ENCODE measurements around the gene ZNF440. TPM values are rescaled to one million over a fixed set of nuclear protein-coding genes. Genes with fewer than 3 reads are reported as not detected.

The ZNF440 gene
- polyA plus RNA-seq, 2 of the 4 experiments (the other 2 are of a cell fraction) = 0.03 TPM; not detected in 1

DNA sequence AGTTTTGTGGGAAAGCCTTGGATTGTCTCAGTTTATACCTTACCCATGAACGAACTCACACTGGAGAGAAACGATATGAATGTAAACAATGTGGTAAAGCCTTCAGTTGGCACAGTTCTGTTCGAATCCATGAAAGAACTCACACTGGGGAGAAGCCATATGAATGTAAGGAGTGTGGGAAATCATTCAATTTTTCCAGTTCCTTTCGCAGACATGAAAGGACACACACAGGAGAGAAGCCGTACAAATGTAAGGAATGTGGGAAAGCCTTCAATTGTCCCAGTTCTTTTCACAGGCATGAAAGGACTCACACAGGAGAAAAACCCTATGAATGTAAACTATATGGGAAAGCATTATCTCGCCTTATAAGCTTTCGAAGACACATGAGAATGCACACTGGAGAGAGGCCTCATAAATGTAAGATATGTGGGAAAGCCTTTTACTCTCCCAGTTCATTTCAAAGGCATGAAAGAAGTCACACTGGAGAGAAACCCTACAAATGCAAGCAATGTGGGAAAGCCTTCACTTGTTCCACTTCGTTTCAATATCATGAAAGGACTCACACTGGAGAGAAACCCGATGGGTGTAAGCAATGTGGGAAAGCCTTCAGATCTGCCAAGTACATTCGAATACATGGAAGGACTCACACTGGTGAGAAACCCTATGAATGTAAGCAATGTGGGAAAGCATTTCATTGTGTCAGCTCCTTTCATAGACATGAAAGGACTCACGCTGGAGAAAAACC, 7.5 kb upstream of the ZNF440 start:
- no peak overlapping the region for H3K4me2 ChIP-seq
- no peak for TF ChIP-seq ZFP36 (IDR thresholded peaks at IDR 0.05; ENCODE audit: borderline replicate concordance, partially characterized antibody)
- TF ChIP-seq HDAC2 (IDR thresholded peaks at IDR 0.05) = no peak
- TF ChIP-seq, protein P1, sequence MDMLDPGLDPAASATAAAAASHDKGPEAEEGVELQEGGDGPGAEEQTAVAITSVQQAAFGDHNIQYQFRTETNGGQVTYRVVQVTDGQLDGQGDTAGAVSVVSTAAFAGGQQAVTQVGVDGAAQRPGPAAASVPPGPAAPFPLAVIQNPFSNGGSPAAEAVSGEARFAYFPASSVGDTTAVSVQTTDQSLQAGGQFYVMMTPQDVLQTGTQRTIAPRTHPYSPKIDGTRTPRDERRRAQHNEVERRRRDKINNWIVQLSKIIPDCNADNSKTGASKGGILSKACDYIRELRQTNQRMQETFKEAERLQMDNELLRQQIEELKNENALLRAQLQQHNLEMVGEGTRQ (IDR thresholded peaks at IDR 0.05) = no peak
- 11% methylated on average over 11 of the region's 11 CpGs for WGBS (ENCODE audit: missing lambda C conversion rate)
- DNase-seq (ENCODE audit: low read depth in 1 of 2, low spot score in 1 of 2) = no peak
- FAIRE-seq = no peak
- peaks cover 16% of the 10 kb centered on the region; the same call in 1 of the 3 replicates for H3K9me3 ChIP-seq
- ChIA-PET POLR2A (no interaction called here), CTCF (interaction anchor here (0.6 kb wide), 1 partner anchor 865 kb away, joined by 3 read pairs; no protein-coding TSS in a partner anchor)
- no peak overlapping the region for H3K4me3 ChIP-seq
- H3K27ac ChIP-seq = no peak overlapping the region
- no peak for ATAC-seq
- no peaks in the 10 kb centered on the region for H3K4me1 ChIP-seq

DNA sequence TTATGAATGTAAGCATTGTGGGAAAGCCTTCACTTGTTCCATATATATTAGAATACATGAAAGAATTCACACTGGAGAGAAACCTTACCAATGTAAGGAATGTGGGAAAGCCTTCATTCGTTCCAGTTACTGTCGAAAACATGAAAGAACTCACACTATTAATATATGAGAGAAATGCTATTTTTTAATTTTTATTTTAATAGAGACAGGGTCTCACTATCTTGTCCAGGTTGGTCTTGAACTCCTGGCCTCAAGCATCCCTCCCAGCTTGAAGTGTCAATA, 7.0 kb upstream of the ZNF440 start:
- TF ChIP-seq NFE2L2 (conservative IDR thresholded peaks at IDR 0.05; ENCODE audit: low read length) = no peak
- no peak for TF ChIP-seq HOXB5 (CRISPR knock-in tag; IDR thresholded peaks at IDR 0.05)
- TF ChIP-seq, protein P1 (IDR thresholded peaks at IDR 0.05) = no peak
- TF ChIP-seq MAFK (IDR thresholded peaks at IDR 0.05; ENCODE audit: partially characterized antibody) = no peak
- 2% methylated on average over 2 of the region's 2 CpGs for WGBS (ENCODE audit: missing lambda C conversion rate)
- CTCF ChIA-PET = interaction anchor here (0.6 kb wide), 1 partner anchor 865 kb away, joined by 3 read pairs; no protein-coding TSS in a partner anchor
- ATAC-seq (no peak), FAIRE-seq (no peak), DNase-seq (ENCODE audit: low read depth in 1 of 2, low spot score in 1 of 2) (no peak)
- no peak overlapping the region for H3K27ac ChIP-seq
- peaks cover 16% of the 10 kb centered on the region; the same call in 1 of the 3 replicates for H3K9me3 ChIP-seq
- POLR2A ChIA-PET = no interaction called here
- no peak overlapping the region for H3K4me3 ChIP-seq
- H3K4me2 ChIP-seq = no peak overlapping the region
- no peaks in the 10 kb centered on the region for H3K4me1 ChIP-seq

DNA sequence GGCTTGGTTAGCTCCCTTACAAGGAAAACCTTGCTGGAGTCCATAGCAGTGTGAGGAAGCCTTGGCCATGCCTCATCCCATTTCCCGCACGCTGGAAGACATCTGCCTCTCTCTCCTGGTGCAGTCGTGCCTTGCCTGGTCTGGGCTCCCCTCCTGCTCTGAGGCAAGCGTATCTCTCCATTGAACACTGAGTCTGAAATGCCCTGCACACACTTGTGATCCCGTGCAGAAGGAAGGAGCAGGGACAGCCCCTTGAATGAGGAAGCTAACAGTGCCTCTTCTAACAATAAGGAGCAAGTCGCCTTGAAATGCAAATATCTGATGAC, 407 bp upstream of the ZNF440 start:
- CTCF ChIA-PET = no interaction called here
- no peak for ATAC-seq
- peaks cover 2% of the 10 kb centered on the region; the same call in 1 of the 3 replicates for H3K9me3 ChIP-seq

More for the DNA sequence above, 407 bp upstream of the ZNF440 start:
- TF ChIP-seq HEYL (CRISPR knock-in tag; IDR thresholded peaks at IDR 0.05) (no peak), EP300 (IDR thresholded peaks at IDR 0.05) (no peak), CHD2 (IDR thresholded peaks at IDR 0.05; ENCODE audit: low read length, partially characterized antibody) (no peak), E2F6 (IDR thresholded peaks at IDR 0.05; ENCODE audit: borderline replicate concordance, low read depth) (no peak), ESRRA (IDR thresholded peaks at IDR 0.05; ENCODE audit: borderline replicate concordance, low read length) (no peak), CBX2 (IDR thresholded peaks at IDR 0.05; ENCODE audit: borderline replicate concordance, low read depth) (no peak), SMC3 (IDR thresholded peaks at IDR 0.05) (no peak), JUN (IDR thresholded peaks at IDR 0.05) (no peak), SREBF2 (IDR thresholded peaks at IDR 0.05) (no peak), TFCP2L1 (CRISPR knock-in tag; IDR thresholded peaks at IDR 0.05) (no peak), NPAS2 (CRISPR knock-in tag; IDR thresholded peaks at IDR 0.05; ENCODE audit: borderline replicate concordance) (no peak), CTCF (IDR thresholded peaks at IDR 0.05) (no peak), HDAC2 (IDR thresholded peaks at IDR 0.05) (no peak), NR3C1 (IDR thresholded peaks at IDR 0.05) (no peak)
- TF ChIP-seq, protein P2, sequence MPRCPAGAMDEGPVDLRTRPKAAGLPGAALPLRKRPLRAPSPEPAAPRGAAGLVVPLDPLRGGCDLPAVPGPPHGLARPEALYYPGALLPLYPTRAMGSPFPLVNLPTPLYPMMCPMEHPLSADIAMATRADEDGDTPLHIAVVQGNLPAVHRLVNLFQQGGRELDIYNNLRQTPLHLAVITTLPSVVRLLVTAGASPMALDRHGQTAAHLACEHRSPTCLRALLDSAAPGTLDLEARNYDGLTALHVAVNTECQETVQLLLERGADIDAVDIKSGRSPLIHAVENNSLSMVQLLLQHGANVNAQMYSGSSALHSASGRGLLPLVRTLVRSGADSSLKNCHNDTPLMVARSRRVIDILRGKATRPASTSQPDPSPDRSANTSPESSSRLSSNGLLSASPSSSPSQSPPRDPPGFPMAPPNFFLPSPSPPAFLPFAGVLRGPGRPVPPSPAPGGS (IDR thresholded peaks at IDR 0.05) = no peak
- POLR2A ChIA-PET = no interaction called here
- no peak overlapping the region for H3K27ac ChIP-seq
- H3K4me1 ChIP-seq = no peaks in the 10 kb centered on the region
- H3K4me3 ChIP-seq = no peak overlapping the region
- no peak for DNase-seq (ENCODE audit: low read depth in 1 of 2, low spot score in 1 of 2)
- 24% methylated on average over 6 of the region's 6 CpGs for WGBS (ENCODE audit: missing lambda C conversion rate)
- FAIRE-seq = no peak
- no peak overlapping the region for H3K4me2 ChIP-seq
